ENCODE measurements around the gene ATXN3.

ATXN3 gene

GRCh38 chr14:92106143-92106926 lies at the start of gene ATXN3:
ATXN3 (minus strand) TSS chr14:92106582; CDS start chr14:92106552, 30 bp downstream.
- peak; percentile 97 for DNase-seq

GRCh38 chr14:92154283-92154942 lies 48.0 kb upstream of the ATXN3 start:
- DNase-seq = no peak

GRCh38 chr14:92153581-92153980 lies 47.2 kb upstream of the ATXN3 start:
- no peak for DNase-seq

GRCh38 chr14:92144708-92145107 lies 38.3 kb upstream of the ATXN3 start:
- no peak for DNase-seq

GRCh38 chr14:92143962-92144361 lies 37.6 kb upstream of the ATXN3 start:
- DNase-seq = no peak

GRCh38 chr14:92143309-92143708 lies 36.9 kb upstream of the ATXN3 start:
- no peak for DNase-seq

GRCh38 chr14:92135269-92135668 lies 28.9 kb upstream of the ATXN3 start:
- peak; percentile 25 for DNase-seq

GRCh38 chr14:92134456-92134855 lies 28.1 kb upstream of the ATXN3 start:
- DNase-seq = no peak

GRCh38 chr14:92122761-92123160 lies 16.4 kb upstream of the ATXN3 start:
- DNase-seq = no peak

- no peak for DNase-seq
These were observed 15.9 kb upstream of the ATXN3 start for GRCh38 chr14:92122351-92122677.

- peak; percentile 87 for DNase-seq
These were observed 15.4 kb upstream of the ATXN3 start, which contains the start of the genes CPSF2 and NDUFB1 for GRCh38 chr14:92121670-92122350. CPSF2 (plus strand) TSS chr14:92121969; CDS start chr14:92130985, 9,016 bp downstream. NDUFB1 (minus strand) TSS chr14:92121706; CDS start chr14:92117637, 4,069 bp downstream.

GRCh38 chr14:92121207-92121669 lies 14.9 kb upstream of the ATXN3 start:
- DNase-seq = no peak

GRCh38 chr14:92109490-92109889 lies 3.1 kb upstream of the ATXN3 start:
- DNase-seq = no peak

- peak; percentile 27 for DNase-seq
These were observed 2.2 kb upstream of the ATXN3 start for GRCh38 chr14:92108345-92109254.

- DNase-seq = no peak
These were observed 564 bp downstream of the ATXN3 start for GRCh38 chr14:92105893-92106142.

GRCh38 chr14:92105073-92105892 lies 1.1 kb downstream of the ATXN3 start:
- no peak for DNase-seq

- no peak for DNase-seq
These were observed 2.9 kb downstream of the ATXN3 start for GRCh38 chr14:92103363-92103989.

GRCh38 chr14:92099802-92100201 lies 6.6 kb downstream of the ATXN3 start:
- no peak for DNase-seq

GRCh38 chr14:92093320-92093719 lies 13.1 kb downstream of the ATXN3 start:
- DNase-seq = peak; percentile 17

GRCh38 chr14:92088494-92088893 lies 17.9 kb downstream of the ATXN3 start:
- DNase-seq = no peak

GRCh38 chr14:92074555-92074954 lies 31.8 kb downstream of the ATXN3 start:
- DNase-seq = no peak
